Endothelial cell of umbilical vein (primary cell): ENCODE measurements around the gene IQCE. TPM values are rescaled to one million over a fixed set of nuclear protein-coding genes. Genes with fewer than 3 reads are reported as not detected.

Experiments
- BruUV-seq: library from RNA; stranded (reverse); fragments of 400-500 nt; replicated peaks from 2 replicates; lab custom pipeline; 2021; lab: Mats Ljungman, UMichigan
- CTCF ChIA-PET: fragments of 300-600, 350-600 bp; sonication (Branson Sonifier 250); formaldehyde crosslinking; loops from one replicate; lab custom pipeline; 2021; ENCODE audit warnings: antibody characterized with exemption, inconsistent platforms; lab: Charles Lee
- POLR2A ChIA-PET: fragments of 300-600, 350-600 bp; sonication (Branson Sonifier 250); formaldehyde crosslinking; loops from one replicate; lab custom pipeline; 2021; ENCODE audit warnings: antibody characterized with exemption, inconsistent platforms; lab: Charles Lee
- DNase-seq: peaks from one replicate; pipeline ENCODE4 v3.0.0-alpha.2; 2011; ENCODE audit warnings: low read depth, low spot score
- FAIRE-seq: peaks from 2 replicates; lab custom pipeline; 2011; peaks lifted over from hg19 to GRCh38; lab: Jason Lieb, UNC
- H2AFZ ChIP-seq: 2 replicates; pipeline ENCODE4 v1.6.0; 2012; ENCODE audit warnings: low read depth, low read length, control low read depth, inconsistent platforms
- H3K27ac ChIP-seq: 2 replicates; pipeline ENCODE4 v1.5.1; 2011; ENCODE audit warnings: low read depth, mild to moderate bottlenecking, control low read depth, low read length, moderate library complexity; ENCODE audit not compliant: insufficient read depth
- H3K27me3 ChIP-seq, 2 experiments: 2 replicates each; pipeline versions ENCODE4 v1.6.0 to v1.6.1; 2011; ENCODE audit warnings: low read length in 2 of 2, mixed read lengths in 1 of 2; ENCODE audit not compliant: control insufficient read depth in 2 of 2, insufficient read depth in 2 of 2
- H3K36me3 ChIP-seq, 2 experiments: 2 replicates in 1 of 2; 3 replicates in 1 of 2; pipeline ENCODE4 v1.5.1; 2011; ENCODE audit warnings: low read length in 2 of 2, mild to moderate bottlenecking in 1 of 2, moderate library complexity in 1 of 2; ENCODE audit not compliant: control insufficient read depth in 2 of 2, insufficient read depth in 2 of 2; ENCODE audit errors: extremely low read depth in 1 of 2
- H3K4me1 ChIP-seq: 3 replicates; pipeline ENCODE4 v1.5.1; 2011; ENCODE audit warnings: mild to moderate bottlenecking, low read length; ENCODE audit not compliant: control insufficient read depth, insufficient read depth; ENCODE audit errors: extremely low read depth
- H3K4me2 ChIP-seq: 2 replicates; pipeline ENCODE4 v1.6.1; 2011; ENCODE audit warnings: low read length, control low read depth, mixed read lengths; ENCODE audit not compliant: insufficient read depth
- H3K4me3 ChIP-seq, 3 experiments: fragments of 200-600 bp in 1 of 3; sonication (generic), shearing (Covaris generic) in 1 of 3; replicated peaks in 1 of 3; 2 replicates each; pipeline ENCODE4 v1.5.1; 2011 to 2016; ENCODE audit warnings: control low read depth in 3 of 3, low read length in 3 of 3, mild to moderate bottlenecking in 2 of 3, inconsistent platforms in 1 of 3, low read depth in 1 of 3, moderate library complexity in 1 of 3; ENCODE audit not compliant: insufficient read depth in 1 of 3
- H3K79me2 ChIP-seq: 2 replicates; pipeline ENCODE4 v1.6.0; 2012; ENCODE audit warnings: low read length, inconsistent platforms; ENCODE audit not compliant: control insufficient read depth, insufficient read depth
- H3K9ac ChIP-seq: replicated peaks from 2 replicates; pipeline ENCODE3; 2011; ENCODE audit warnings: low read length, control low read depth; ENCODE audit not compliant: insufficient read depth; ENCODE audit errors: extremely low read depth
- H3K9me1 ChIP-seq: replicated peaks from 3 replicates; pipeline ENCODE4 v1.6.0; 2011; ENCODE audit warnings: mild to moderate bottlenecking, low read length; ENCODE audit not compliant: control insufficient read depth, insufficient read depth; ENCODE audit errors: extremely low read depth
- H3K9me3 ChIP-seq: replicated peaks from 2 replicates; pipeline ENCODE4 v1.5.1; 2012; ENCODE audit warnings: low read length, inconsistent platforms; ENCODE audit not compliant: control insufficient read depth, insufficient read depth
- H4K20me1 ChIP-seq: replicated peaks from 2 replicates; pipeline ENCODE3; 2011; ENCODE audit warnings: mild to moderate bottlenecking, low read length; ENCODE audit not compliant: control insufficient read depth, insufficient read depth; ENCODE audit errors: extremely low read depth
- EZH2 ChIP-seq: IDR thresholded peaks from 2 replicates; pipeline ENCODE4 v1.6.1; 2012; ENCODE audit warnings: borderline replicate concordance, low read depth, mild to moderate bottlenecking, moderate library complexity, low read length, inconsistent platforms; ENCODE audit not compliant: severe bottlenecking
- FOS ChIP-seq: IDR thresholded peaks from 2 replicates; pipeline ENCODE4 v1.6.1; 2011; ENCODE audit warnings: mild to moderate bottlenecking, low read length, moderate library complexity, borderline replicate concordance; ENCODE audit not compliant: insufficient read depth
- GATA2 ChIP-seq: IDR thresholded peaks from 2 replicates; pipeline ENCODE4 v1.7.0; 2011; ENCODE audit warnings: low read depth, mild to moderate bottlenecking, moderate library complexity, mixed read lengths, low read length; ENCODE audit not compliant: insufficient read length, insufficient read depth
- JUN ChIP-seq: IDR thresholded peaks from 2 replicates; pipeline ENCODE4 v1.6.1; 2011; ENCODE audit warnings: borderline replicate concordance, low read depth; ENCODE audit not compliant: insufficient read length, insufficient read depth
- MYC ChIP-seq: IDR thresholded peaks from one replicate; pipeline ENCODE4 v1.6.1; 2011; ENCODE audit warnings: mild to moderate bottlenecking, low read depth, low read length
- POLR2A ChIP-seq: IDR thresholded peaks from 2 replicates; pipeline ENCODE4 v1.6.1; 2012; ENCODE audit warnings: low read depth, mild to moderate bottlenecking, control low read depth, low read length
- POLR2AphosphoS5 ChIP-seq: IDR thresholded peaks from 2 replicates; pipeline ENCODE4 v1.6.1; 2012; ENCODE audit warnings: low read depth, mild to moderate bottlenecking, control low read depth, low read length, moderate library complexity; ENCODE audit not compliant: insufficient read depth
- dilution Hi-C: fragments of 300-500 bp; cut with MboI; formaldehyde crosslinking; loops from one replicate; pipeline ENCODE4 v1.15.0; 2019; ENCODE audit warnings: low sequenced_read_pairs; ENCODE audit not compliant: extremely low pct_ligation_motif_present
- intact Hi-C: fragments of 100-400 bp; cut with micrococcal nuclease; formaldehyde crosslinking; loops from one replicate; pipeline ENCODE4 v1.10.0; 2022
- polyA plus RNA-seq, 4 experiments: library from polyadenylated mRNA; depleted of rRNA in 3 of 4; stranded (reverse) in 3 of 4; unstranded in 1 of 4; fragments of >200 nt; gene quantifications; 2 replicates each; pipeline versions ENCODE4 v1.2.1 to v1.2.3, GENCODE V29; 2011 to 2012; ENCODE audit warnings: missing spikeins in 1 of 4
- total RNA-seq: library from RNA; stranded (reverse); gene quantifications from 2 replicates; pipeline ENCODE4 v1.2.3, GENCODE V29; 2021
- TF ChIP-seq, protein P1 (sequence below), 2 donors: IDR thresholded peaks; 1 replicate in 1 of 2; 2 replicates in 1 of 2; pipeline ENCODE4 v1.5.1; 2011; ENCODE audit warnings: low read length in 2 of 2, mild to moderate bottlenecking in 2 of 2, moderate library complexity in 2 of 2, control low read depth in 1 of 2, inconsistent platforms in 1 of 2, low read depth in 1 of 2; ENCODE audit not compliant: insufficient read depth in 1 of 2; ENCODE audit errors: extremely low read depth in 1 of 2
- TF ChIP-seq, protein P2 (sequence below): IDR thresholded peaks from 2 replicates; pipeline ENCODE4 v1.6.1; 2011; ENCODE audit not compliant: insufficient read depth, insufficient read length

IQCE gene
- total and polyA plus RNA-seq, 2 donors (not counting 3 experiments of a cell fraction or from before 2014, with no cell fraction given) = 4.9 to 14.5 TPM

DNA sequence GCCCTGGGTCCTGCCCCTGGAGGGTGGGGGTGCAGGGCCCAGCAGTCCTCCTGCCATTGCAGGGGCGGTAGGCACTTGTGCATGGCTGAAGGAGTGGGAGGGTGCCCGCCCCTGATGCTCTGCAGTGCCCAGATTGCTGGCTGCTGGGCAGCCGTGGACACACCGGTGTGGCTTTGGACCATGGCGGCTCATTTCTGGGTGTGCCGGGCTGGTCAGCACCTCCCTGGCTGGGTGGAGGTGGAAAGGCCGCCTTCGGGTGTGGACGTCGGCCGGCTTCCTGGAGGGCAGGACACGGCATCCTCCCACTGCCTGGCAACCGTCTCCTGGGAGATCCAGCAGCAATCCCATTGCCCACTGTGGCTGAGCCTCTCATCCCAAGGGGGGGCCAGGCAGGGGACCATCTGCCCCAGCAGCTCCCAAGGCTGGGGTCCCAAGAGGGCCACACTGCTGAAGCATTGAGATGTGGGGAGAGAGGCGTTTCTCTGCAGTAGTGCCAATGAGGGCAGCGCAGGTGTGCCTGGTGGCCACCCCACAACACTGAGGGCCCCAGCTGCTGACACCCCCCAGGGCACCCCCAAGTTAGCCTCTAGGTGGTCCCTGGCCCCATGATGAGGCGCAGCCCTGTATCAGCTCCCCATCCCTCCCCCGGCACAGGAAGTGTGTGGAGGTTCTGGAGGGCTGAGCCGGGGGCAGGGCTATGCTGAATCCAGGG lies 85.9 kb downstream of the IQCE start:
- Histone ChIP-seq H3K4me3 (no peak overlapping the region), H2AFZ (no peak overlapping the region), H3K9me1 (no peaks in the 10 kb centered on the region), H3K27ac (peak overlapping the region; percentile 60), H3K36me3 (peaks cover 12 to 24% of the 10 kb centered on the region in 2 experiments), H3K9ac (peak overlapping the region; percentile 8), H4K20me1 (no peaks in the 10 kb centered on the region), H3K79me2 (peaks cover 52% of the 10 kb centered on the region), H3K4me1 (peaks cover 41% of the 10 kb centered on the region), H3K9me3 (no peaks in the 10 kb centered on the region), H3K4me2 (peak overlapping the region; percentile 2), H3K27me3 (no peaks in the 10 kb centered on the region)
- DNase-seq = no peak
- BruUV-seq = no TSS peak
- dilution Hi-C loops (no loop called here), intact Hi-C loops (loop anchor here (5.0 kb wide), 2 partner anchors 72 to 122 kb away; no protein-coding TSS in a partner anchor)
- POLR2A ChIA-PET = interaction anchor here (0.5 kb wide), 1 partner anchor 13 kb away, joined by 9 read pairs; no protein-coding TSS in a partner anchor
- no peak for TF ChIP-seq FOS
- TF ChIP-seq POLR2A = no peak
- TF ChIP-seq, protein P1, sequence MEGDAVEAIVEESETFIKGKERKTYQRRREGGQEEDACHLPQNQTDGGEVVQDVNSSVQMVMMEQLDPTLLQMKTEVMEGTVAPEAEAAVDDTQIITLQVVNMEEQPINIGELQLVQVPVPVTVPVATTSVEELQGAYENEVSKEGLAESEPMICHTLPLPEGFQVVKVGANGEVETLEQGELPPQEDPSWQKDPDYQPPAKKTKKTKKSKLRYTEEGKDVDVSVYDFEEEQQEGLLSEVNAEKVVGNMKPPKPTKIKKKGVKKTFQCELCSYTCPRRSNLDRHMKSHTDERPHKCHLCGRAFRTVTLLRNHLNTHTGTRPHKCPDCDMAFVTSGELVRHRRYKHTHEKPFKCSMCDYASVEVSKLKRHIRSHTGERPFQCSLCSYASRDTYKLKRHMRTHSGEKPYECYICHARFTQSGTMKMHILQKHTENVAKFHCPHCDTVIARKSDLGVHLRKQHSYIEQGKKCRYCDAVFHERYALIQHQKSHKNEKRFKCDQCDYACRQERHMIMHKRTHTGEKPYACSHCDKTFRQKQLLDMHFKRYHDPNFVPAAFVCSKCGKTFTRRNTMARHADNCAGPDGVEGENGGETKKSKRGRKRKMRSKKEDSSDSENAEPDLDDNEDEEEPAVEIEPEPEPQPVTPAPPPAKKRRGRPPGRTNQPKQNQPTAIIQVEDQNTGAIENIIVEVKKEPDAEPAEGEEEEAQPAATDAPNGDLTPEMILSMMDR (IDR thresholded peaks at IDR 0.05; ENCODE audit: extremely low read depth in 1 of 2, insufficient read depth in 1 of 2, low read depth in 1 of 2, low read length in 2 of 2) = no peak
- TF ChIP-seq, protein P2, sequence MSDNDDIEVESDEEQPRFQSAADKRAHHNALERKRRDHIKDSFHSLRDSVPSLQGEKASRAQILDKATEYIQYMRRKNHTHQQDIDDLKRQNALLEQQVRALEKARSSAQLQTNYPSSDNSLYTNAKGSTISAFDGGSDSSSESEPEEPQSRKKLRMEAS = no peak
- TF ChIP-seq POLR2AphosphoS5 = no peak
- TF ChIP-seq JUN = no peak
- no peak for TF ChIP-seq MYC
- TF ChIP-seq EZH2 = no peak
- TF ChIP-seq GATA2 = no peak
- FAIRE-seq = no peak
- CTCF ChIA-PET = interaction anchor here (0.6 to 5.4 kb wide), 7 partner anchors 9 to 65 kb away, joined by 3 to 55 read pairs (median 3); no protein-coding TSS in a partner anchor
